GM12878 (cell line): ENCODE measurements around the gene RHBDD3. TPM values are rescaled to one million over a fixed set of nuclear protein-coding genes. Genes with fewer than 3 reads are reported as not detected.
A peak's percentile ranks its signal among the peaks of the same experiment; 100 is the strongest.

Source experiments
- ASH2L ChIP-seq: fragments of 300-600, 200-600 bp; sonication (generic); IDR thresholded peaks from 2 replicates; pipeline ENCODE4 v1.6.1; 2017; ENCODE audit warnings: low read depth, mild to moderate bottlenecking, borderline replicate concordance
- BHLHE40 ChIP-seq, 2 experiments: fragments of 450-650 bp in 1 of 2; IDR thresholded peaks; 2 replicates each; pipeline ENCODE4 v1.6.1; 2011 to 2017; ENCODE audit warnings: low read depth in 2 of 2, borderline replicate concordance in 1 of 2, improper control_type of control experiment in 1 of 2, low read length in 1 of 2, mild to moderate bottlenecking in 1 of 2
- CTCF ChIP-seq, 3 experiments: IDR thresholded peaks in 2 of 3; conservative IDR thresholded peaks in 1 of 3; 2 replicates each; pipeline ENCODE4 v1.5.1; 2011; ENCODE audit warnings: low read depth in 3 of 3, low read length in 3 of 3, mild to moderate bottlenecking in 3 of 3, control low read depth in 2 of 3, moderate library complexity in 2 of 3, inconsistent platforms in 1 of 3, mixed read lengths in 1 of 3; ENCODE audit not compliant: control insufficient read depth in 2 of 3, insufficient read depth in 1 of 3; ENCODE audit errors: extremely low read depth in 1 of 3
- DPF2 ChIP-seq: fragments of 450-650 bp; IDR thresholded peaks from 2 replicates; pipeline ENCODE4 v1.6.1; 2017; ENCODE audit warnings: mild to moderate bottlenecking
- EED ChIP-seq: sonication (generic); IDR thresholded peaks from 2 replicates; pipeline ENCODE4 v1.6.1; 2016; ENCODE audit warnings: antibody characterized with exemption, low read depth
- GABPA ChIP-seq: IDR thresholded peaks from 2 replicates; pipeline ENCODE4 v1.6.1; 2014; ENCODE audit warnings: antibody characterized with exemption, low read depth, mild to moderate bottlenecking, inconsistent platforms
- IKZF1 ChIP-seq: fragments of 450-650 bp; conservative IDR thresholded peaks from 2 replicates; pipeline ENCODE4 v1.6.1; 2017; ENCODE audit warnings: antibody characterized with exemption, mild to moderate bottlenecking
- LARP7 ChIP-seq: fragments of 450-650 bp; IDR thresholded peaks from 2 replicates; pipeline ENCODE4 v1.6.1; 2017; ENCODE audit warnings: mild to moderate bottlenecking
- MXI1 ChIP-seq: fragments of 150-350 bp; IDR thresholded peaks from 2 replicates; pipeline ENCODE4 v1.6.1; 2011; ENCODE audit warnings: low read depth, mild to moderate bottlenecking, inconsistent platforms, low read length, improper control_type of control experiment
- POU2F2 ChIP-seq: IDR thresholded peaks from 3 replicates; pipeline ENCODE4 v1.6.1; 2011; ENCODE audit warnings: low read depth, mild to moderate bottlenecking, low read length, borderline replicate concordance
- RAD21 ChIP-seq: IDR thresholded peaks from 2 replicates; pipeline ENCODE4 v1.6.1; 2011; ENCODE audit warnings: mild to moderate bottlenecking, low read depth, low read length, moderate library complexity; ENCODE audit not compliant: insufficient read depth
- RBBP5 ChIP-seq: fragments of 200-600 bp; sonication (generic); conservative IDR thresholded peaks from 2 replicates; pipeline ENCODE4 v1.6.1; 2016
- RUNX3 ChIP-seq: IDR thresholded peaks from 2 replicates; pipeline ENCODE4 v1.6.1; 2012; ENCODE audit warnings: low read length, inconsistent platforms
- SIN3A ChIP-seq: IDR thresholded peaks from 2 replicates; pipeline ENCODE4 v1.6.1; 2012; ENCODE audit warnings: low read depth, low read length, improper control_type of control experiment
- SMAD5 ChIP-seq: IDR thresholded peaks from 2 replicates; pipeline ENCODE4 v1.6.1; 2016; ENCODE audit warnings: antibody characterized with exemption, low read depth
- SREBF2 ChIP-seq: IDR thresholded peaks from 2 replicates; pipeline ENCODE4 v1.6.1; 2012; ENCODE audit warnings: mild to moderate bottlenecking, low read length
- STAT3 ChIP-seq: IDR thresholded peaks from 2 replicates; pipeline ENCODE4 v1.6.1; 2011; ENCODE audit warnings: low read depth, low read length, improper control_type of control experiment
- SUZ12 ChIP-seq: fragments of 200-600 bp; sonication (generic); IDR thresholded peaks from one replicate; pipeline ENCODE4 v1.6.1; 2018; ENCODE audit warnings: antibody characterized with exemption, mild to moderate bottlenecking; ENCODE audit not compliant: unreplicated experiment
- TARDBP ChIP-seq: IDR thresholded peaks from 2 replicates; pipeline ENCODE4 v1.6.1; 2016; ENCODE audit warnings: borderline replicate concordance
- ZBED1 ChIP-seq: IDR thresholded peaks from 2 replicates; pipeline ENCODE4 v1.6.1; 2016; ENCODE audit warnings: borderline replicate concordance
- polyA plus RNA-seq, 11 experiments: library from polyadenylated mRNA; depleted of rRNA in 4 of 11; unstranded in 6 of 11; stranded (reverse) in 5 of 11; fragments of >200 nt; fragmentation: Nextera tagmentation in 4 of 11; fragmentation: Illumina TruSeq in 1 of 11; extraction: Ambion mirVana in 4 of 11; extraction: Trizol in 1 of 11; gene quantifications; 1 replicate in 1 of 11; 2 replicates in 10 of 11; pipeline versions ENCODE4 v1.2.1 to v1.2.3, GENCODE V29; 2011 to 2016; ENCODE audit warnings: inconsistent platforms in 2 of 11, missing spikeins in 2 of 11, low read depth in 1 of 11
- total RNA-seq, 4 experiments: library from RNA; depleted of rRNA in 3 of 4; stranded (reverse); fragments of >200 nt in 3 of 4; fragmentation: Illumina TruSeq in 1 of 4; extraction: Trizol in 1 of 4; gene quantifications; 2 replicates each; pipeline versions ENCODE4 v1.2.1 to v1.2.3, GENCODE V29; 2013 to 2021
- TF ChIP-seq, protein P1 (sequence below): fragments of 450-650 bp; IDR thresholded peaks from 2 replicates; pipeline ENCODE4 v1.6.1; 2017; ENCODE audit warnings: mild to moderate bottlenecking
- TF ChIP-seq, protein P2 (sequence below): fragments of 450-650 bp; conservative IDR thresholded peaks from 2 replicates; pipeline ENCODE4 v1.6.1; 2017; ENCODE audit warnings: mild to moderate bottlenecking, moderate library complexity
- TF ChIP-seq, protein P3 (sequence below): IDR thresholded peaks from 2 replicates; pipeline ENCODE4 v1.6.1; 2011; ENCODE audit warnings: low read depth, mild to moderate bottlenecking, low read length, moderate library complexity, borderline replicate concordance; ENCODE audit errors: extremely low read depth

Gene RHBDD3
- total and polyA plus RNA-seq, 10 of the 15 experiments (the other 5 are each of a cell fraction or from before 2014, with no cell fraction given): 0.27 to 41.2 (median 20.1) TPM

DNA sequence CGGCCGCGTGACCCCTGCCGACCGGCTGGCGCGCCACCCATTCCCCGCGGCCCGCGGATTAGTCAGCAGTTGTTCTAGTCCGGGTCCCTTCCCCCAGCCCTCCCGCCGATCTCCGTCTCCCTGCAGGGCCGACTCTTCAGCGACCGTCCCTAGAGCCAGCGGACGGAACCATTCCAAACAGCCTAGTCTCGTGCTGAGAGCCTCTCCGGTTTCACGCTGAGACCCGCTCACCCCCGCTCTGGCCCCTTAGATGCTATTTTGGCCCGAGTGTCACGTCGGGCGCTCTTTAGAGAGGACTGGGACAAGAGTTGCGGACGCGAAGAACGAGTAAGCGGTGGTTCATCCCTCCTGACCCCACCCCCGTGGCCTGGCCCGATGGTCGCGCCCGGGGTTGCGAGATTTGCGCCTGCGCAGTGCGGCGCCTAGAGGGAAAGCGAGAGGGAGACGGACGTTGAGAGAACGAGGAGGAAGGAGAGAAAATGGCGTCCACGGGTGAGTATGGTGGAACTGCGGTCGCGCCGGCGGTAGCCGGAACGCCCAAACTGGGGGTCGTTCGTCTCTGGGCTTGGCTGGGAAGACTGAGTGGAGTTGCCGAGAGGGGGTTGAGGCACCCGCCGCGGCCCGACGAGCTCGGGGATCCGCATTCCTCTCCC is at the start of gene RHBDD3, which contains the start of gene EWSR1 (continued):
- TF ChIP-seq SUZ12: no peak
- no peak for TF ChIP-seq RAD21
- TF ChIP-seq MXI1: no peak; the same call in 1 of the 2 replicates
- TF ChIP-seq DPF2: peak; percentile 73
- TF ChIP-seq RUNX3: peak; percentile 51; the same call in 1 of the 2 replicates
- no peak for TF ChIP-seq TARDBP
- peak; percentile 67; the same call in 1 of the 2 replicates for TF ChIP-seq SIN3A
- TF ChIP-seq EED: no peak
- TF ChIP-seq, protein P1, sequence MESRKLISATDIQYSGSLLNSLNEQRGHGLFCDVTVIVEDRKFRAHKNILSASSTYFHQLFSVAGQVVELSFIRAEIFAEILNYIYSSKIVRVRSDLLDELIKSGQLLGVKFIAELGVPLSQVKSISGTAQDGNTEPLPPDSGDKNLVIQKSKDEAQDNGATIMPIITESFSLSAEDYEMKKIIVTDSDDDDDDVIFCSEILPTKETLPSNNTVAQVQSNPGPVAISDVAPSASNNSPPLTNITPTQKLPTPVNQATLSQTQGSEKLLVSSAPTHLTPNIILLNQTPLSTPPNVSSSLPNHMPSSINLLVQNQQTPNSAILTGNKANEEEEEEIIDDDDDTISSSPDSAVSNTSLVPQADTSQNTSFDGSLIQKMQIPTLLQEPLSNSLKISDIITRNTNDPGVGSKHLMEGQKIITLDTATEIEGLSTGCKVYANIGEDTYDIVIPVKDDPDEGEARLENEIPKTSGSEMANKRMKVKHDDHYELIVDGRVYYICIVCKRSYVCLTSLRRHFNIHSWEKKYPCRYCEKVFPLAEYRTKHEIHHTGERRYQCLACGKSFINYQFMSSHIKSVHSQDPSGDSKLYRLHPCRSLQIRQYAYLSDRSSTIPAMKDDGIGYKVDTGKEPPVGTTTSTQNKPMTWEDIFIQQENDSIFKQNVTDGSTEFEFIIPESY: peak; percentile 27; the same call in 1 of the 2 replicates
- TF ChIP-seq, protein P2, sequence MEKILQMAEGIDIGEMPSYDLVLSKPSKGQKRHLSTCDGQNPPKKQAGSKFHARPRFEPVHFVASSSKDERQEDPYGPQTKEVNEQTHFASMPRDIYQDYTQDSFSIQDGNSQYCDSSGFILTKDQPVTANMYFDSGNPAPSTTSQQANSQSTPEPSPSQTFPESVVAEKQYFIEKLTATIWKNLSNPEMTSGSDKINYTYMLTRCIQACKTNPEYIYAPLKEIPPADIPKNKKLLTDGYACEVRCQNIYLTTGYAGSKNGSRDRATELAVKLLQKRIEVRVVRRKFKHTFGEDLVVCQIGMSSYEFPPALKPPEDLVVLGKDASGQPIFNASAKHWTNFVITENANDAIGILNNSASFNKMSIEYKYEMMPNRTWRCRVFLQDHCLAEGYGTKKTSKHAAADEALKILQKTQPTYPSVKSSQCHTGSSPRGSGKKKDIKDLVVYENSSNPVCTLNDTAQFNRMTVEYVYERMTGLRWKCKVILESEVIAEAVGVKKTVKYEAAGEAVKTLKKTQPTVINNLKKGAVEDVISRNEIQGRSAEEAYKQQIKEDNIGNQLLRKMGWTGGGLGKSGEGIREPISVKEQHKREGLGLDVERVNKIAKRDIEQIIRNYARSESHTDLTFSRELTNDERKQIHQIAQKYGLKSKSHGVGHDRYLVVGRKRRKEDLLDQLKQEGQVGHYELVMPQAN: peak; percentile 65
- no peak for TF ChIP-seq STAT3
- TF ChIP-seq SREBF2: no peak
- TF ChIP-seq CTCF (IDR thresholded peaks at IDR 0.05 in 2 of 3, conservative IDR thresholded peaks at IDR 0.05 in 1 of 3; ENCODE audit: control insufficient read depth in 2 of 3, extremely low read depth in 1 of 3, insufficient read depth in 1 of 3, low read depth in 3 of 3, low read length in 3 of 3): no peak
- peak; percentile 73 for TF ChIP-seq SMAD5
- TF ChIP-seq GABPA: no peak
- peak; percentile 99 to 100 for TF ChIP-seq BHLHE40 (IDR thresholded peaks at IDR 0.05; ENCODE audit: borderline replicate concordance in 1 of 2, low read depth in 2 of 2, low read length in 1 of 2)
- TF ChIP-seq, protein P3, sequence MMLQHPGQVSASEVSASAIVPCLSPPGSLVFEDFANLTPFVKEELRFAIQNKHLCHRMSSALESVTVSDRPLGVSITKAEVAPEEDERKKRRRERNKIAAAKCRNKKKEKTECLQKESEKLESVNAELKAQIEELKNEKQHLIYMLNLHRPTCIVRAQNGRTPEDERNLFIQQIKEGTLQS: no peak
- peak; percentile 87 for TF ChIP-seq IKZF1
- no peak for TF ChIP-seq ZBED1
- no peak for TF ChIP-seq RBBP5
- no peak; the same call in 1 of the 2 replicates for TF ChIP-seq LARP7
- peak; percentile 96; the same call in 1 of the 2 replicates for TF ChIP-seq ASH2L
- TF ChIP-seq POU2F2: 0 out of 3 replicates have a peak, but pooled peaks have one; percentile 57
